SK-N-MC (cell line): ENCODE data around the gene LONRF2.

Source experiments
- EZH2 ChIP-seq: fragments of 200-600 bp; sonication (generic); IDR thresholded peaks from one replicate; pipeline ENCODE4 v1.6.1; 2017; ENCODE audit warnings: antibody characterized with exemption
- POLR2AphosphoS5 ChIP-seq: IDR thresholded peaks from 2 replicates; pipeline ENCODE4 v1.6.1; 2012; ENCODE audit warnings: mild to moderate bottlenecking, low read depth, low read length, borderline replicate concordance

DNA sequence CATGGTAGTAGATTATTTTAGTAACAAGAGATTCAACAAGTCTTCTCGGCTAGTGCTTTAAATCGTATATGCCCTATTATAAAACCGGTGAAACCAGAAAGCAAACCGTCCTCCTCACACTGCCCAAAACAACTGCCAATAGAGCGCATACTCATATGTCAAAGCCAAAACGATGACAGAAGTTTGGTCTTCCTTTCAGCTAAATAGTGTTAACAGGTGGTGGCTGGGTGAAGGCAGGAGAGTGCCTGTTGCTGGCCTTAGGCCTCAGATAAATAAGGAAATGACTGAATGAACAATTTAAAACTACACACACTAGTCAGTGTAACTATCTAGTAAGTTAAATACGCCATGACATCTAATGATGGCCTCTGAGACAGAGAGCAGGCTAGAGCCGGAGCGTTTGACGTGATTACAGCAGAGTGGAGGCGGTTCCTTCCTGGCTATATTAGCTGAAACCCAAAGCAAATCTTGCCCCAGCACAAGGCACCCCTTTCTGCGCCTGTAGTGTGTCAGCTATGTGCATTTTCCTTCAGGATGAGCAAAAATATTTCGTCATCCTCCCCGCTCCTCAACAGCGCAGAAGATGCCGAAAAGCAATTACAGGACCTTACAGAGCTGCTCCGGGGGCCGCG lies 1.6 kb downstream of the LONRF2 start:
- TF ChIP-seq EZH2 (no peak), POLR2AphosphoS5 (no peak)
